HG03135 (cell line): Measurements from ENCODE around the gene MRPL51.
"Not testable (repeated sequence)": the region's sequence is repeated elsewhere in the genome, so short reads cannot be mapped to it uniquely, and the experiment has no call there.

Experiments
- ATAC-seq: cut with Tn5 transposase; IDR thresholded peaks from one replicate; pipeline ENCODE4 v1.9.1; 2021; ENCODE audit warnings: mild to moderate bottlenecking, moderate library complexity; ENCODE audit not compliant: unreplicated experiment

The MRPL51 gene

DNA sequence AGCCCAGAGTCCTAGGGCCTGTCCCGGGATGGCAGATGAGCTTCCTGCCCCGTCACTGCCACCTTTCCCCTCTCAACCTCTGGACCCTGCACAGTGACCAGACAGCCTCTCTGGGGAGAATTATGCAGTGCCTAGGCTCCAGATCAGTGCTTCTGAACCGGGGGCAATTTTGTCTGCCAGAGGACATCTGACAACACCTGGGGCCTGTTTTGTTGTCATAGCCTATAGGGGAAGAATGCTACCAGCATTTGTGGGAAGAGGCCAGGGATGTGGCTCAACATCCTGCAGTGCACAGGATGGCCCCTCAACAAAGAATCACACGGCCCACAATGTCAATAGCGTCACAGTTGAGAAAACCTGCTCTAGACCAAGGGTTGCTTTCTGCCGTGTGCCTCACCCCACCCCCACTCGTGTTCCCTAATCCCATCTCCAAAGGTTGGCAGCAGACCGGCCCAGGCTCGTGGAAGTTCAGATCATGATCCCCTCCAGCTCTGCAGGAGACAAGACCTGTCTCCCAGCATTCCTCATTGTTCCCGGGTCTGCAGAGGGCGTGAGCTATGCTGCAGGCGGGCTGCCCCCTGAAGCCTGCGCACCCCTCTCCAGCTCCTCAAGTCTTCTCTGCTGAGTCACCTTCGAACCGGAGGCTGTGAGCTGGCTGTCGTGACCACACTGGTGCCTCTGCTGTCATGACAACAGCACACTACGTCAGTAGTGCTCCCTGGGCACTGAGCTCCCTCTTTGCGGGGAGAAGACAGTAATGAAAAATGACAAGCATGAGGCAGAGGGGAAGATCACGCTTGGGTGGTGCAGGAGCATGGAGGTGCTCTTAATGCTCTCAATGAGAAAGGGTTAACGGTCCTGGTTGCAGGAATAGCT, 39.2 kb upstream of the MRPL51 start:
- ATAC-seq = no peak

DNA sequence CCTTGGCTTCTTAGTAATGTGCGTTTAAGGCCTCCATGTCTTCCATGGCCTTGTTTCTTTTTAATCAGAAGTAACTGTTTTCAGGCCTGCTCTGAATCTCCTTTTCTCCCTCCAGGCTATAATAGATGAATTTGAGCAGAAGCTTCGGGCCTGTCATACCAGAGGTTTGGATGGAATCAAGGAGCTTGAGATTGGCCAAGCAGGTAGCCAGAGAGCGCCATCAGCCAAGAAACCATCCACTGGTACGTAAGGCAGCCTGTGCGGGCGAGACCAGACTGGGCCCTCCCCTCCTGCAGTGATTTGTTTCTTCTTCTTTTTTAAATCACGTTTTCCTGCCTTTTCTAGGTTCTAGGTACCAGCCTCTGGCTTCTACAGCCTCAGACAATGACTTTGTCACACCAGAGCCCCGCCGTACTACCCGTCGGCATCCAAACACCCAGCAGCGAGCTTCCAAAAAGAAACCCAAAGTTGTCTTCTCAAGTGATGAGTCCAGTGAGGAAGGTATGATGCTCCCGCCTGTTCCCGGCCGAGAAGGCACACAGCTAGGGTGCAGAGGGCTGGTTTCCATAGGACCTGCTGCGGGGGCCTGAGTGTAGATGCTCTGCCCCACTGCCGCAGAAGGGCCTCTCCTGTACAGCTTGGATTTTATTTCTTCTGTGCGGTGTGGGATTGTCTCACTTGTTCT, 37.7 kb upstream of the MRPL51 start:
- ATAC-seq = no peak

DNA sequence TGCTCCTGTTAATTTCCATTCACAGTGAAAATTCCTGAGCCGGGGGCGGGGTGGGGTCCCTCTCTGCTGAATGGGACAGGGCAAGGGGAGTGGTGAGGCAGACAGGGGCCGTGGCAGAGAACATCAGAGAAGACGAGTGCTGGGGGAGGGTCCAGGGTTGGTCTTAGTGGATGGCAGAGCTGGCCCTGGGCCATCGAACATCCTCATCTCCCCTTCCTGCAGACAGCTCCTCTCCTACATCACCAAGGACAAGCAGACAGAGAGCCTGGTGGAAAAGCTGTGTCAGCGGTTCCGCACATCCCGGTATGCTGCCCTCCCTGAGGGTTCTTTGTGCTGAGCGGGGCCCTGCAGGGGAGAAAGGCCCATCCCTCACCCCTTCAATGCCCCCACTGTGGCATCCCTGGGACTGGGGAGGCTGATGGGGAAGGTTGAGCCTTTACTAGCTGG, 36.3 kb upstream of the MRPL51 start:
- no peak for ATAC-seq

DNA sequence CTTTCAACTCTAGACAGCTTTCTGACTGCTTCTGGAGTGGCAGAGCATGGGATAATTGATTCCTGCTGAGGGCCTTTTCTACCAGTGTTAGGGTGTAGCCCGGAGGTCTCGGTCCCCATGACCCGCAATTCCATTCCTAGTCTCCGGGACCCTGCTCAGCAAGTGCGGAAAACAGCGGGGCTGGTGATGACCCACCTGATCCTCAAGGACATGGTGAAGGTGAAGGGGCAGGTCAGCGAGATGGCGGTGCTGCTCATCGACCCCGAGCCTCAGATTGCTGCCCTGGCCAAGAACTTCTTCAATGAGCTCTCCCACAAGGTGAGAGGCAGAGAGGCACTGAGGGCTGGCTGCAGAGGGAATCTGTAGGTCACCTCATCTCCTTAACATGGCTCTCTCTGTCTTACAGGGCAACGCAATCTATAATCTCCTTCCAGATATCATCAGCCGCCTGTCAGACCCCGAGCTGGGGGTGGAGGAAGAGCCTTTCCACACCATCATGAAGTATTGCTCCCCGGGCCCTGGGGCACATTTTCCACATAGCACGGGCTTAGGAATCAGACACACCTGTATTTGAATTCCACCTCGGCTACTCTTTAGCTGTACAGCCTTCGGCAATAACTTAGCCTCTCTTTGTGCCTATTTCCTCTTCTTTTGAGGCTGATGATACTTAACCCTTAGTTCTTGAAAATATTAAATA, 35.6 kb upstream of the MRPL51 start:
- no peak for ATAC-seq

DNA sequence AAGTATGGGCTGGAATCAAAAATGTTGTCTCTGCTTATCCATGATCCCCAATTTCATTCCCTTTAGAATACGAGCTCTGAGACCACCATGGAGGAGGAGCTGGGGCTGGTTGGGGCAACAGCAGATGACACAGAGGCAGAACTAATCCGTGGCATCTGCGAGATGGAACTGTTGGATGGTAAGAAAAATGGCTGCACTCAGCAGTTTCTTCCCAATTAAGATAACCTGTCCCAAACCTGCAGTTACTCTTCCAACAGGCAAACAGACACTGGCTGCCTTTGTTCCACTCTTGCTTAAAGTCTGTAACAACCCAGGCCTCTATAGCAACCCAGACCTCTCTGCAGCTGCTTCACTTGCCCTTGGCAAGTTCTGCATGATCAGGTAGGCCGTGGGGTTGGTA, 34.6 kb upstream of the MRPL51 start:
- ATAC-seq = no peak

DNA sequence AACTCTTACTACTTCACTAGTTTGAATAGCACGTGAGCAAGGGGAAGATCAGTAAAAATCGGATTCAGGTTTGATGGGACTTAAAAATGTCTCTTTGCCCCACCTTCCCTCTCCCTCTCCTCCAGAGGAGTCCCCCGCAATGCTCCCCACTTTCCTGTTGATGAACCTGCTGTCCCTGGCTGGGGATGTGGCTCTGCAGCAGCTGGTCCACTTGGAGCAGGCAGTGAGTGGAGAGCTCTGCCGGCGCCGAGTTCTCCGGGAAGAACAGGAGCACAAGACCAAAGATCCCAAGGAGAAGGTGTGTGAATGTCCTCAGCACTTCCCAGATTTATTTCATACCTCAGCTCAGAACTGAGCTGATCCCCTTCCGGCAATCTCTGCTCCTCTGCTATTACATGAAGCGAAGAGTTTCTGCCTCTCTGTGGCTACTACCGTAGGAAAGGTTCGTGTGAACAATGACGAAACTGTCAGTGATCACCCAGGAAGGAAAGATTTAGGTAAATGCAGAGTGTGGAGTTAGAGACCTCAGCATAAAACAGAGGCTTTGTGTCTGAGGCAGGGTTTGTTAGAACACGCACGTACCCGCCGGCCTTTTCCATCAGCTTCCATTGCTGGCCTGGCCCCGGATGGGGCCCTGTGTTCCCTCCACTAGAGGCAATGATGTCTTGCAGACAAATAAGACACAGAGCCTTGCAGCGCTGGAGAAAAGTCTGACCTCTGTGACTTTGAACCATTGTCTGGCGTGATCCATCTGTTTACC, 33.9 kb upstream of the MRPL51 start:
- no peak for ATAC-seq

DNA sequence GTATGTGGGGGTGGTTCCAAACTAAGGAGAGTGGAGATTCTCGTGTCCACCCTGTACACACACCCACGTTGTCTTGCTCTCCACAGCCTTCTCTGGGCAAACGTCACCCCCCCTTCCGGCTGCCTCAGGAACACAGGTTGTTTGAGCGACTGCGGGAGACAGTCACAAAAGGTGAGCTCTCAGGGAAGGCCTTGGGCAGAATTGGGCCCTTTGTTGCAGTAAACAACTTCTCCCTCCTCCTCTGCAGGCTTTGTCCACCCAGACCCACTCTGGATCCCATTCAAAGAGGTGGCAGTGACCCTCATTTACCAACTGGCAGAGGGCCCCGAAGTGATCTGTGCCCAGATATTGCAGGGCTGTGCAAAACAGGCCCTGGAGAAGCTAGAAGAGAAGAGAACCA, 33.1 kb upstream of the MRPL51 start:
- no peak for ATAC-seq

DNA sequence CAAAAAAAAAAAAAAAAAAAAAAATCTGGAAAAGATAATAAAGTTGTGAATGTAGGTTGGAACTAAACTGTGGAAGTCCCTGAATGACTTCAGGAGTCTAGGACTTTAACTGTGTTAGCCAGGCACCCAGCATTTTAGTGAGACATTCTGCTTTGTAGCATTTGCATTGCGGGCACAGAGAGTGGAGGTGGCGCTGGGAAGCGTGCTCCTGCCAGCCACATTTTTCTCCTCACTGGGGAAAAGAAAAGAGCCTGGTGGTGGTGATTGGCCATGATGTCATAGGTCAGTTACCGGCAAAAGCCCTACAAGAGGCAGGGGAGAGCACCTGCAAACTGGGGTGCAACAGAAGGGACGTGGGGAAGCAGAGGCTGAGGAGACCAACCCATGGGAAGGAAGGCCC, 31.6 kb upstream of the MRPL51 start:
- no peak for ATAC-seq

DNA sequence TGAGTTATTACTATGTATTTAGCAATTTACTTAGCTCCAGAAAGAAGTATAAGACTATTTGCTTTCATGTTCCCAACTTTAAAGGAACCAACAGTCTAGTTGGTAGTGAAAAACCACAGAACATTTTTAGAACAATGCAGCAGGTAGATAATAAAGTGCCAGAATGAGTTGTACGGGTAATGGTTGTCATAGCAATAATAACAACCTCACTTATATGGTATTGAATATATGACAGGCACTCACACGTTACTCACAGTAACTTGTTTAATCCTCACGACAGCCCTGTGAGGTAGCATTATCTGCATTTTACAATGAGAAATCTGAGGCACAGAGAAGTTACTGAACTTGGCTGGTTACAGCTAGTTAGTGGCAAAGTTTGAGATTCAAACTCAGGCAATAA, 30.6 kb upstream of the MRPL51 start:
- no peak for ATAC-seq

DNA sequence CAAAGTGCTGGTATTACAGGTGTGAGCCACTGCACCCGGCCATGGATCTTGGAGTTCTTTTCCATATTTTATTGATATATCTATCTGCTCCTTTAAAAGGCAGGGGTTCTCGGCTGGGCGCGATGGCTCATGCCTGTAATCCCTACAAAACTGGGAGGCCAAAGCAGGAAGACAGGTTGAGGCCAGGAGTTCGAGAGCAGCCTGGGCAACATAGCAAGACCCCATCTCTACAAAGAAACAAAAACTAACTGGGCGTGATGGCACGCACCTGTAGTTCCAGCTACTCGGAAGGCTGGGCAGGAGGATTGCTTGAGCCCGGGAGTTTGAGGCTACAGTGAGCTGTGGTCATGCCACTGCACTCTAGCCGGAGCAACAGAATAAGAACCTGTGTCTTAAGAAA, 29.1 kb upstream of the MRPL51 start:
- no peak for ATAC-seq

DNA sequence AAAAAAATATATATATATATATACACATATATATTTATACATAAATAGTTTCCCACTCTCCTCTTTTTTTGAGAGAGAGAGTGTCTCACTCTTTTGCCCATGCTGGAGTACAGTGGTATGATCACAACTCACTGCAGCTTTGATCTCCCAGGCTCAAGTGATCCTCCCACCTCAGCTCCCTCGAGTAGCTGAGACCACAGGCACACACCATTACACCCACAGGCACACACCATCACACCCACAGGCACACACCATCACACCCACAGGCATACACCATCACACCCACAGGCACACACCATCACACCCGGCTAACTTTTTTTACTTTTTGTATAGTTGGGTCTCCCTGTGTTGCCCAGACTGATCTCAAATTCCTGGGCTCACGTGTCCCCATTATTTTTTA, 27.1 kb upstream of the MRPL51 start:
- ATAC-seq = no peak

DNA sequence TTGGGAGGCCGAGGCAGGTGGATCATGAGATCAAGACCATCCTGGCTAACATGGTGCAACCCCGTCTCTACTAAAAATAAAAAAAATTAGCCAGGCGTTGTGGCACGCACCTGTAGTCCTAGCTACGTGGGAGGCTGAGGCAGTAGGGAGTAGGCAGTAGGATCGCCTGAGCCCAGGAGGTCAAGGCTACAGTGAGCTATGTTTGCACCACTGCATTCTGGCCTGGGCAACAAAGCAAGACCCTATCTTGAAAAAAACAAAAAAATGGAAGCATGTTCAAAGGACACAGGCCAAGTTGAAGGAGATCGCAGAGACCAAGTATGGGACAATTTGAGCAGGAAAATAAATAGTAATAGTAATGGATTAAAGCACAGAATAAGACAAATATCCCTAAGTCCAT, 15.0 kb upstream of the MRPL51 start:
- ATAC-seq = no peak

DNA sequence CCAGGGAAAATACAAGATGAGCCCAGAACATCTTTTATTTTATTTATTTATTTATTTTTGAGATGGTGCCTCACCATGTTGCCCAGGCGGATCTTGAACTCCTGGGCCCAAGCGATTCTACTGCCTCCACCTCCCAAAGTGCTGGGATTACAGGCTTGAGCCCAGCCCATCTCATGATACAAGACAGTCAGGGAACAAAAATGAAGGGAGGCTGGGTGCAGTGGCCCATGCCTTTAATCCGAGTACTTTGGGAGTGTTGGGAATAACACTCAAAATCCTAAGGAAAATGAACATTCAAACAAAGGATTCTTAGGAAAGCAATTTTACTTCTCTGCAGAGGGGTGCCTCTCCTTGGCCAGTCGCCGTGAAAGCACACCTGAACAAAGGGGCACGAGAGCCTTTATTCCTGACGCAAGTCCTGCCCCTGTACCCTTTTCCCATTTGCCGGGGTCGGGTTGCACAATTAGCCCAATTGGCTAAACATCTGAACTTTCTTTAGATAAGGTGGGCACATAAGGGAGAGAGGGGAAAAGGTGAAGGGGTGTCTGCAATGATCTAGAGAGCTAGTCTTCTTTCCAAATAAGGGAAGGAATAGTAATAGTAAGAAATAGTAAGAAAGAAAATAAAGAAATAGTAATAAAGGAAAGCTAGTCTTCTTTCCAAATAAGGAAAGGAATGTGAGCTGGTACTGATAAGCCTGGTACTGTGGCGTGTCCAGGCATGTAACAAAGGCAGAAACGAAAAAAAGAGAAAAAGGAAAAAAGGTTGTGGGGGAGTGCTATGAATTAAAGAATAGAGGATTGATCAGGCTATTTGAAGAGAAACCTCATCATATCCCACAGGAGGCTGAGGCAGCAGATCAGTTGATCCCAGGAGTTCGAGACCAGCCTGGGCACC, 14.3 kb upstream of the MRPL51 start:
- ATAC-seq = no peak

DNA sequence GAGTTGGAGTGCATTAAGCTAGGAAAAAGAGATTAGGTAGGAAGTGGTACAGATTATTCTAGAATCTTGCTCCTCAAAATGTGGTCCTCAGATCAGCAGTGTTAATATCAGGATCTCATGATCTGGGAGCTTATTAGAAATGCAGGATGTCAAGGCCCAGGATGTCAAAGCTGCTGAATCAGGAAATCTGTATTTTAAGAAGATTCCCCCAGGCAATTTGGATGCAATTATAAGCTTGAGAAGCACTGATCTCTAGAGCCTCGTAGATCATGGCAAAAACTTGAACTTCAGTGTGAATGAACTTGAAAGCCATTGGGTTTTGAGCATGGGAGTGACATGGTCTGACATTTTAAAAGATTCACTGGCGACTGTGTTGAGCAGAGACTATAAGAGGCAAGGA, 7.4 kb upstream of the MRPL51 start:
- ATAC-seq = no peak

DNA sequence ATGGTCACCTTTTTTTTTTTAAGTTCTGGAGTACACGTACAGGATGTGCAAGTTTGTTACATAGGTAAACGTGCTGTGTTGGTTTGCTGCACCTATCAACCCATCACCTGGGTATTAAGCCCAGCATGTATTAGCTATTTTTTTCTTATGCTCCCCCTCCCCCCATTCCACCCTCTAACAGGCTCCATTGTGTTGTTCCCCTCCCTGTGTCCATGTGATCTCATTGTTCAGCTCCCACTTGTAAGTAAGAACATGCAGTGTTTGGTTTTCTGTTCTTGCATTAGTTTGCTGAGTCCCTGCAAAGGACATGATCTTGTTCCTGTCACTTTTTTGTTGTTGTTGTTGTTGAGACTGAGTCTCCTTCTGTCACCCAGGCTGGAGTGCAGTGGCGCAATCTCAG, 4.2 kb upstream of the MRPL51 start:
- ATAC-seq = not testable (repeated sequence)

DNA sequence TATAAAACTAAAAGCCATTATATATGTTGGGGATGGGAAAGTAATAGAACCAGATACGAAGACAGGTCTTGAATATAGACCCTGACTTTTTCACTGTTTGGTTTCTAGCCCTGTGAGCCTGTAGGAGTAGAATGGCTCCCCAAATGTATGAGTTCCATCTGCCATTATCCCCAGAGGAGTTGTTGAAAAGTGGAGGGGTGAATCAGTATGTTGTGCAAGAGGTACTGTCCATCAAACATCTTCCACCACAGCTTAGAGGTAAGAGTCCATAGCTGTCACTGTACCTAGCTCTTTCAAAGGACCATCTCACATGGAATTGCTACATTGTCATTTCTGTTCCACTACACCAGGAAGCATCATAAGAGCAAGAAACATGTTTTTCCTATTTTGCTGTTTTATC, 1.9 kb upstream of the MRPL51 start:
- no peak for ATAC-seq

DNA sequence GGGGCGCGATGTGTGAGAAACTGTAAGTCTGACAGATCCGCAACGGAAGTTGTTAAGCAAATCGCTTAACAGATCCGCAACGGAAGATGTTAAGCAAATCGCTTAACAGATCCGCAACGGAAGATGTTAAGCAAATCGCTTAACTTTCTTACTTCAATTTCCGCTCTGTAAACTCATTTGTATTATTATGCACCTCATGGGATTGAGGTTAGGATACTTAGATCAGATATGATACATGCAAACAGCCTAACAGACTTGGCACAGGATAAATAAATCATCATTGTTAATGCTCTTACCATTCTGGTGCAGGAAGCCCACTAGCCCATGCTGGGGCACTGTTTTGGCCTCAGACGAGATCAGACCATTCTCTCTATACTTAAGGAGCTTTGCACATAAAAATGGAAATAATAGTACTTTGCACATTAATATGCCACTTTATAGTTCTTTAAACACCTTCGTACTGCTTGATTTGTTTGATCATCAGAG, 1.2 kb upstream of the MRPL51 start:
- peak; percentile 2 for ATAC-seq

DNA sequence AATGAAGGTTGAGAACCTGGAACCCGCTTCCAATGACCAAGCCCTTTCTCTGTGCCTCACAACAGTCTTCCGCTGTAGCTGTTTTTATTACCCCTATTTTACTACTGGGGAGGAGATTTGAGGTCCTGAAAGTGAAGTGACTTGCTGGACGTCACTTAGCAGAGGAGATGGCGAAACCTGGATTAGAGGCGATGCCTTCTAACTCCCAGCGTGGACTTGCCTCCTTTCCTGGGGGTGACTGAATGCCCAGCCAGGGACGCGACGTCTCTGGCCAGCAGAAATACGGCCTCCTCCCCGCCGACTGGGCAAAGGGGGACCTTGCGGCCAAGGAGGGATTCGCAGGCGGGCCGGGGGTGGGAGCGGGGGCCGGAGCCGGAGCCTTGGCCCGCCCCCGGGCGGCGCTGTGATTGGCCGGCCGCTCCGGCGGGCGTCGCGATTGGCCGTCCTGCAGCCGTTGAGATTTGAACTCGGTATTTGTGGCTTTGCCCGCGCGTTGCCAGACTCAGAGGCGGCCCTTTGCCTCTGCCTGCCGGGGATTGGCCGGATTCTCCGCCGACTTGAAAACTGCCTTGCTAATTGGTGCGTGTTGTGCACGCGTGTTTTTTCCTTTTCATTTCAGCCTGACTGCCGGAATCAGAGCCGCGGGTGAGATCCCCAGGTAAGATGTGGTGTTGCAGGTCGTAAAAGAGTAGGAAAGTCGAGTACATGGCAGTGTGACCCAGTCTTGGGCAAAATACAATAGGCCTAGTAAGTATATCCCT, 615 bp upstream of the MRPL51 start, which contains the start of gene NCAPD2:
TSS of gene NCAPD2 (plus strand) at position 606 of the 761 bp plus-strand sequence. CDS start 997 bp downstream, outside the sequence.
- peak; percentile 83 for ATAC-seq

DNA sequence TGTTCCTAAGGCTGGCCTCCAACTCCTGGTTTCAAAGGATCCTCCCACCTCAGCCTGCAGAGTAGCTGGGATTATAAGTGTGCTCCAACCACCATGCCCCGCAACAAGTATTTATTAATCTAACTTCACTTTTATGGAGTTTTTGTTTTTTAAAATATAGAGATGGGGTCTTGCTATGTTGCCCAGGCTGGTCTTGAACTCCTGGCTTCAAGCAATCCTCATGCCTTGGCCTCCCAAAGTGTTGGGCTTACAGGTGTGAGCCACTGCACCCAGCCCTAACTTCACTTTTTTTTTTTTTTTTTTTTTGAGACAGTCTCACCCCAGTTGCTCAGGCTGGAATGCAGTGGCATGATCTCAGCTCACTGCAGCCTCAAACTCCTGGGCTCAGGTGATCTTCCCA, 2.4 kb downstream of the MRPL51 start:
- ATAC-seq = not testable (repeated sequence)
